CD1c-positive myeloid dendritic cell (primary cell): ENCODE measurements around the gene SLC25A27.
A peak's percentile ranks its signal among the peaks of the same experiment; 100 is the strongest.

Experiments
- DNase-seq: peaks from one replicate; pipeline ENCODE4 v3.0.0-alpha.2; 2016; ENCODE audit errors: extremely low spot score

Gene SLC25A27

DNA sequence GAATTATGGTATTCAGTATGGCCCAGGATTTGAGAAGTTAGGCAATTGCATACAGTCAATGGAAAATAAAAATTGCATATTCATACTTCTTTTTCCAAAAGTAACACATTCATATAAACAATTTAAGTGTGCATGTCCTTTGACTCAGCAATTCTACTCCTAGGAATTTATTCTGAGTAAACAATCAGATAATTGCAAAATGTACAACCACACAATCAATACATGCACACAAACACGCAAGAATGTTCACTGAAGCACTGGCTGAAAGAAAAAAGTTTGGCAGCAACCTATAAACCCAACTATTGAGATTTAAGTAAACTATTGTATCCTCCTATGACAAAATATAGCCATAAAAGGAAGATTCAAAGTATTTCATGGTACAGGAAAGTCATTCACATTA is 1.8 kb upstream of the SLC25A27 start:
- DNase-seq: no peak

DNA sequence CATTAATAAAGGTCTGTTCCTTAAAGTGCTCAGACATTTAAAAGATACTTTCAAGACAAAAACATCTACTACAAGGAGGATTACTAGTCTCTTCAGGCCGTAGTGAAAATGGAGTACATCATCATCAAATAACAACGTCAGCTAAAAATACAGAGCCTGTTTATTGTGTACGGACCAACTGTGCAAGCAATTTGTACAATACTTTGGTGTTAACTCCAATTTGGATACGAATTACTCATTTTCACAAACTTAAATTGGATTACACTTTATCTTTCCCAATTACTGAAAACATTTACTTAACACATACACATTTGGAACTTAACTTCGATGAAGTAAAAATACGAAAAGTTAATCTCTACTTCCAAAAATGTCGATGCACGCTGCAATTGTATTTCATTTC is 959 bp upstream of the SLC25A27 start:
- no peak for DNase-seq

DNA sequence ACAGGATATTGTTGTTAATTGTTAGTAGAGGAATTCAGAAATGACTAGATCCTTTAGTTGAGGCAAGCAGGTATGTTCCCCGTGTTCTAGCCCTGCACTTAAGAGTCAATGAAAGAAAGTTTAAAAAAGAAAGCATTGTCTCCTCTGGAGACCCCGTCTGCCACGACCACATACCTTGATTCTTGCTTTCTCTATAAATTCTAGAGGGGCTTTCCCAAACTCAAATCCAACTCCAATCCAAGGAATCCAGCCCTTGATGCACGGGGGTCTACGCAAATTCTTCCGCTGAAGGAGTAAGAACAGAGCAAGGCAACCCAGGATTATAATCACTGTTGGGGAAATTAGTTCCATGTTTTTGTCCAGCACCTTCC is 558 bp upstream of the SLC25A27 start:
- no peak for DNase-seq

DNA sequence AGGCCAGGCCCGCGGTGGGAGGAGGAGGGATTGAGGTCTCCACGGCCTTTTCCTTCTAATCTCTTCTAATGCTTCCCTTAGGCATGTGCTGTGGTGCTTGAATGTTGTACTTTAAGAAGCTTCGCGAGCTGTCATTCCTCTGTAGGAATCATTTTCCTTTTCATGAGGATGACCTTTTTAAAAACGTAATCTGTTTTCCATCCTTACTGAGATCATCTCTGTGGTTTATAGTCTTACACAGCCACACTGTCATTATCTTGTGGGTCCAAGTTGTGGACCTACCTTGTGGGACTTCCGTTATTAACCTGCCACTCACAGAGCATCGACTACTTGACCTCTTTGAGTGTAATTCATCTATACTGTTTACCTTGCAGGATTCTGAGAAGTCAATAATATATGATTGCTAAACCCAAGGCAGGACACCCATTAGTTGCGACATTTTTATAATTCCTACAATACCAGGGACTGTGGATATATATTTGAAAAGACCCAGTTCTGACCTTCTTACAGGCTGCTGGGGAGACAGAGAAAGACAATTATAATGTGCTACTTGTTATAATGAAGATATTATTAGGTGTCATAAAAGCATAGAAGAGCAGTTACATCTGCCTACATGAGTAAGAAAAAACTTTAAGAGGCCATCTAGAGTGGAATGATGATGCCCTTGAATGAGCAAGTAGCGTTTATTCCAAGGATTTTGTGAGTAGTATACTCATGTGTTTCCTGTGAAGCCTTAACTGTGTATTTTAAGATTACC is 842 bp downstream of the SLC25A27 start:
- DNase-seq: no peak

DNA sequence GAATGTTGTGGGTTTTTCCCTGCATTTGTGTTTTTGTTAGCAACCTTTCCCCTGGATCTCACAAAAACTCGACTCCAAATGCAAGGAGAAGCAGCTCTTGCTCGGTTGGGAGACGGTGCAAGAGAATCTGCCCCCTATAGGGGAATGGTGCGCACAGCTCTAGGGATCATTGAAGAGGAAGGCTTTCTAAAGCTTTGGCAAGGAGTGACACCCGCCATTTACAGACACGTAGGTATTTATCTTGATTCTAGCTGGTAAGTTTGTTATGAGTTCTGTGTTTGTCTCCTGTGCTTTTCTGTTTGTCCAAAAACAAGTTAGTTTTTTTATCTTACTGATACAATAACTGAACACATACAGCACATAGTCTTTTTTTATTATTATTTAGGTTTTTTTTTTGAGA is 3.0 kb downstream of the SLC25A27 start:
- no peak for DNase-seq

DNA sequence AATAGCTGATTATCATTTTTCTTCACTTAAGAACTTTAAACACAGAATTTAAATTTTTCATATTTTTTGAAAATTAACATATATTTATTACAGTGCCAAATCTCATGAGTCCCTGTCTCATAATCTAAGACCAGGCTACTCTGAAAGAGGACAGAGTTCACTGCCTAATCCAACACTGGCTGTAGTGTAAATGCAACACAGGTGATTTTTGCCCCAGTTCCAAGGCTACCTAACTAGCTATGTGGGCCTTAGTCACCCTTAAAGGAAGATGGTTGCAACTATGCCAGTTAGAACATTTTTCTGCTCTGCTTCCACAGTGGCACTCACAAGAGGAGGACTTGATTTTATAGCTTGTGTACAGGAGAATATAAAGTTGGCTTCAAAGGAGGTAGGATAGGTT is 4.9 kb downstream of the SLC25A27 start:
- DNase-seq: no peak

DNA sequence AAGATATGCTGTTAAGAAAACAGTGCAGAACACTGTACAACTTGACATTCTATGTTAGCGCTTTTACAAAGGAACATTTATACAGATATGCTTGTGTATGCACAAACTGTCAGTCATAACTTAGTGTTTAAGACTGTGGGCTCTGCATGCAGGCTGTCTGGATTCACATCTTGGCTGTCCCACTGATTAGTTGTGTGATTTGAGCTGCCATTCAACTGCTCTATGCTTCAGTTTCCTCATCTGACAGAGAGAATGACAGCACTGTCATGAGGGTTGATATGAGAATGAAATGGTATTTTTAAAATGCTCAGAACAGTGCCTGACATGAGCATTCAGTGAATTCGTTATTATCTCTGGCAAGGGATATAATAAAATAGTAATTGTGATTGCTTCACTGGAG is 8.7 kb downstream of the SLC25A27 start:
- DNase-seq: no peak

DNA sequence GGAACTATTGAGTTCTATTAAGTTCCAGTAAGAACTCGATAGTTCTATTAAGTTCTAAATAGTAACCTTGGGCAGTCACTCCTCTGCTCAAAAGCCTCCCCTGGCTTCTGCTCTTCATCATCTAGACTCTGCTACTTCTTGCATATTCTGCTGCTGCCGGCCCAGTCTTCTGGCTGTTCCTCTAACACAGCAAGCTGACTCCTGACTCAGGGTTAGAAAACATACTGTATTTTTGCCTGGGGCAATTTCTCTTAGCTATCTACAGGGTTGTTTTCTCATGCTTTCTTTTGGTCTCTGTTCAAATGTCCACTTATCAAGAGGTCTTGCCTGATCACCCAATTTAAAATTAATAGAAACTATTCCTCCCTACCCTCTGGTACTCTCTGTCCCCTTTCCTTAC is 14.6 kb downstream of the SLC25A27 start:
- no peak for DNase-seq

DNA sequence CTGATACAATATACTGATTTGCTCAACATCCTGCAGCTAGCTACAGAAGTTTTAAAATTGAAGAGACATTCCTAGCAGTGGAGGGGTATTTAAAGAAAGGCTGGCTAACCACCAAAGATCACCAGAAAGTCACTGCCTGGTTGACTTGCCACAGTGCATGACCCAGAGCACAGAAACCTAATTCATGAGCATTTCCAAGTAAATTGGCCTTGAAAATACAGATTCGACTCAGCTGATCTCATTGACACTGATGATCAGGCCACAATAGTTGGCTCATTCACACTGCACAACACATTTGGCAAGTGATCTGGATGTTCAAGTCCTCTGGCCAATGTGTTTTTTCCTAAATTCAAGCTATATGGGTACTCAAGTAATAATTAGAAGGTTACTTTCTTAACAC is 21.6 kb downstream of the SLC25A27 start:
- DNase-seq: no peak

DNA sequence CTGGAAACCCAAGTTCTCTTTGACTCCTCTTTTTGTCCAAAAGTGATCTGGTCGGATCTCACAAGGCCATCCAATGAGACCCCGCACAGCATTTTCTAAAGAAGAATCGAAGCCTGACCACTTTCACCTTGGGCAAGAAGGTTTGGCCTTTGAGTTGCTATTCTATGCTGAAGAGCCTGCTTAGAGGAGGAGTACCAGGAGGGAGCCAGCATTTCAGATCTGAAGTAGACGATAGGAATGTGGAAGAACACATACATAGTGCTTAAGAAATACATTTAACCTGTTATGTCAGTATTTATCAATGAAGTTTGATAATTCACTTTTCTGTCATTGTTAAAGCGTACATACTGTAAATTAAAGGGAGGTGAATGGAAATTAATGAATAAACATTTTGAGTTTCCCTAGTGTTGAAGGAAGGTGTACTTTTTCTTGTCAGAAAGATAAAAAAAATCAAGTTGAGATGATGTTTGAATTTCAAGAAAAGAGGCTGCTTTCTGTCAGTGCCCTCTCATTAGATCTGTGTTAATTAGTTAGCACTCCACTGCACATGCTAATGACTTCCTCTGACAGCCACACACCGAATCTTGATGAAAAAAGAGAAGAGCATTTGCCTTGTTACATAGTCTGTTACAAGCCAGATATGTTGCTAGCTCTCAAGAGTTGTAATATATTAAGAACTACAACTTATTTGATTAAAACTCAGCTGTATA is 24.0 kb downstream of the SLC25A27 start:
- DNase-seq: no peak

DNA sequence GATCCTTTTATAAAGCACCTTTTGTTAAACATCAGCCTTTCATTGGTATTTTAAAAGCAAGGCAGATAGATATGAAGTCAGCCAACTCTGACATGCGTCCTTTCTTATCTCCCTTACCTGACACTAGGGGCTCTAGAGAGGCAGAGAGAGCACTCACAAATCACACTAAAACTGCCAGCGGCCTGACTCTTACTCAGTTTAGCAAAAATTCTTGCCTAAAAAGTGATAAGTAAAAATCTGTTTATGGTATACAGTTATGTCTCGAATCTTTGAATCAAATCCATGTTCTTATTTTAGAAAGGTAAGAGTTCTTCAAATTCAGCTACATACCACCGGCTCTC is 24.5 kb downstream of the SLC25A27 start:
- no peak for DNase-seq

DNA sequence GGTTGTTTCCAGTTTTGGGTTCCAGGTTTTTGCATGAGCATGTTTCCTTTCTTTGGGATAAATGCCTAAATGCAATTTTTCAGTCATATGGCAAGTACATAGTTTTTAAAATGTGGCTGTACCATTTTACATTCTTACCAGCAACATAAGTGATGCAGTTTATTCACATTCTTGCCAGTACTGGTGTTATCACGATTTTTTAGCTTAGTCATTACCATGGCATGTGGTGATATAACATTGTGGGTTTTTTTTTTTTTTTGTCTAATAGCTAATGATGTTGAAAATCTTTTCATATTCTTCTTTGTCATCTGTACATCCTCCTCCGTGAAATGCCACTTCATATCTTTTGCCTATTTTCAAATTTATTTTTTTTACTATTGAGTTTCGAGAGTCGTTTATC is 32.0 kb downstream of the SLC25A27 start:
- no peak for DNase-seq

DNA sequence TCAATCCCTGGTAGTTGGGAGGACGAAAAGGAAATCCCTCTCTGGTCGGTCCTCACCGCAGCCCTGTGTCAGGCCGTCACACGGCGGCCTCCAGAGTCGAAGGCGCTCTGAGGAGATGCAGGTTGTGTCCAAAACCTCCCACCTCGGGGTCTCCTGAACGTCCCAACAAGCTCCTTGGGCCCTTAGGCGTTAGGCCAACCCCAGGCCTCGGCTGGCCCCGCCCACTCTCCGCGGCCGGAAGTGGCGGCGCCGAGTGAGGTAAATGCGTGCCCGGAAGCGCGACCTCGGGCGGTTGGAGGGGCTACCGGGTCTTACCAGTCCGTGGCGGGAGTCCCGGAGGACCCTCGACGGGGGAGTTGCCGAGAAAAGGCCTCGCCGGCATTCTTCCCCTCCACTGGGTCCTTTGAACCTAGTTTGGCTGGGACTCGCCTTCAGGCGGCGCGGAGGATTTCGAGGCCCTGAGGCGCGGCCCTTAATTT is 34.9 kb downstream of the SLC25A27 start, which contains the start of gene TDRD6:
Gene TDRD6 (plus strand): TSS at position 267 of the 479 bp plus-strand sequence. CDS start 244 bp downstream, outside the sequence.
- DNase-seq: no peak

DNA sequence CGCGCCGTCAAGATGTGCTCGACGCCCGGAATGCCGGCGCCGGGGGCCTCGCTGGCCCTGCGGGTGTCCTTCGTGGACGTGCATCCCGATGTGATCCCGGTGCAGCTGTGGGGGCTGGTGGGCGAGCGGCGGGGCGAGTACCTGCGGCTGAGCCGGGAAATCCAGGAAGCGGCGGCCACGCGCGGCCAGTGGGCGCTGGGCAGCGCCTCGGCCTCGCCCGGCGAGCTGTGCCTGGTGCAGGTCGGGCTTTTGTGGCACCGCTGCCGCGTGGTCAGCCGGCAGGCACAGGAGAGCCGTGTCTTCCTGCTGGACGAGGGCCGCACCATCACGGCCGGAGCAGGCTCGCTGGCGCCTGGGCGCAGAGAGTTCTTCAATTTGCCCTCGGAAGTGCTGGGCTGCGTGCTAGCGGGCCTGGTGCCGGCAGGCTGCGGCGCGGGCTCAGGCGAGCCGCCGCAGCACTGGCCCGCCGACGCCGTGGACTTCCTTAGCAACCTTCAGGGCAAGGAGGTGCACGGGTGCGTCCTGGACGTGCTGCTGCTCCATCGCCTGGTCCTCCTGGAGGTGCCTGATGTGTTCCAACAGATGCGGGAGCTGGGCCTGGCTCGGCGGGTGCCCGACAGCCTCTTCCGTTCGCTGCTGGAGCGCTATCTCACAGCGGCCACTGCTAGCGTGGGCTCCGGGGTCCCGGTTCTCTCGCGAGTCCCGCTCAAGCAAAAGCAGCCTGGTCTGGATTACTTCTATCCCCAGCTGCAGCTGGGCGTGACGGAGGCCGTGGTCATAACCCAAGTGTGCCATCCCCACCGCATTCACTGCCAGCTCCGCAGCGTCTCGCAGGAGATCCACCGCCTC is 35.6 kb downstream of the SLC25A27 start:
- no peak for DNase-seq

DNA sequence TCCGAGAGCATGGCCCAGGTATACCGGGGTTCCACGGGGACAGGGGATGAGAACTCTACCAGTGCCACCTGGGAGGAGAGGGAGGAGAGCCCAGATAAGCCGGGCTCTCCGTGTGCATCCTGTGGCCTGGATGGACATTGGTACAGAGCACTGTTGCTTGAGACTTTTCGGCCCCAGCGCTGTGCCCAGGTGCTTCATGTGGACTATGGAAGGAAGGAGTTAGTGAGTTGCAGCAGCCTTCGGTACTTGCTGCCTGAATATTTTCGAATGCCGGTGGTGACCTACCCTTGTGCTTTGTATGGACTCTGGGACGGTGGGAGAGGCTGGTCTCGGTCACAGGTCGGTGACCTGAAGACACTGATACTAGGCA is 36.2 kb downstream of the SLC25A27 start:
- no peak for DNase-seq

DNA sequence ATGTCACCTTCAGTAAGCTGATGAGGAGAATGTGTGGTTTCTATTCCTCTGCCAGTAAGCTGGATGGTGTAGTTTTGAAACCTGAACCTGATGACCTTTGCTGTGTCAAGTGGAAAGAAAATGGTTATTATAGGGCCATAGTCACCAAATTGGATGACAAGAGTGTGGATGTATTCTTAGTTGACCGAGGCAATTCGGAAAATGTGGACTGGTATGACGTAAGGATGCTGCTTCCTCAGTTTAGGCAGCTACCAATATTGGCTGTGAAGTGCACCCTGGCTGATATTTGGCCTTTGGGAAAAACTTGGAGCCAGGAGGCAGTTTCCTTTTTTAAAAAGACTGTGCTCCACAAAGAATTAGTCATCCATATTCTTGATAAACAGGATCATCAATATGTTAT is 36.9 kb downstream of the SLC25A27 start:
- no peak for DNase-seq

DNA sequence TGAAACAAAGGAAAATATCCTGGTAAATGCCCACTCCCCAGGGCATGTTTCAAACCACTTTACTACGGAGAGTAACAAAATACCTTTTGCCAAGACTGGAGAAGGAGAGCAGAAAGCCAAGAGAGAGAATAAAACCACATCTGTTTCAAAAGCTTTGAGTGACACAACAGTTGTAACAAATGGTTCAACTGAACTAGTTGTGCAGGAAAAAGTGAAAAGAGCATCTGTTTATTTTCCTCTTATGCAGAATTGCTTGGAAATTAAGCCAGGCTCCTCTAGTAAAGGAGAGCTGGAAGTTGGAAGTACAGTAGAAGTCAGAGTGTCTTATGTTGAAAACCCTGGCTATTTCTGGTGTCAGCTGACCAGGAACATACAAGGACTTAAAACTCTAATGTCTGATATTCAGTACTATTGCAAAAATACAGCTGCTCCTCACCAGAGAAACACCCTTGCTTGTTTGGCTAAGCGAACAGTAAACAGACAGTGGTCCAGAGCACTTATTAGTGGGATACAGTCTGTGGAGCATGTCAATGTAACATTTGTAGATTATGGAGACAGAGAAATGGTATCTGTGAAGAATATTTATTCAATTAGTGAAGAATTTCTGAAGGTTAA is 37.5 kb downstream of the SLC25A27 start:
- DNase-seq: no peak

DNA sequence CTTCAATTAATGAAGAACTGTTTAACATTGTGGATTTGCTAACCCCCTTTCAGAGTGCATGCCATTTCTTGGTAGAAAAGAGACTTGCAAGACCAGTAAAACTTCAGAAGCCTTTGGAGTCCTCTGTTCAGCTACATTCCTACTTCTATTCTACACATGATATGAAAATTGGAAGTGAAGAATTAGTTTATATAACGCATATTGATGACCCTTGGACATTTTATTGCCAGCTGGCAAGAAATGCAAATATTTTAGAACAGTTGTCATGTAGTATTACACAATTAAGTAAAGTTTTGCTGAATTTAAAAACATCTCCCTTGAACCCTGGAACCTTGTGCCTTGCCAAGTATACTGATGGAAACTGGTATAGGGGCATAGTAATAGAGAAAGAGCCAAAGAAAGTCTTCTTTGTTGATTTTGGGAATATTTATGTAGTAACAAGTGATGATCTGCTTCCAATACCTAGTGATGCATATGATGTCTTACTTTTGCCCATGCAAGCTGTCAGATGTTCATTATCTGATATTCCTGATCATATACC is 38.2 kb downstream of the SLC25A27 start:
- no peak for DNase-seq

DNA sequence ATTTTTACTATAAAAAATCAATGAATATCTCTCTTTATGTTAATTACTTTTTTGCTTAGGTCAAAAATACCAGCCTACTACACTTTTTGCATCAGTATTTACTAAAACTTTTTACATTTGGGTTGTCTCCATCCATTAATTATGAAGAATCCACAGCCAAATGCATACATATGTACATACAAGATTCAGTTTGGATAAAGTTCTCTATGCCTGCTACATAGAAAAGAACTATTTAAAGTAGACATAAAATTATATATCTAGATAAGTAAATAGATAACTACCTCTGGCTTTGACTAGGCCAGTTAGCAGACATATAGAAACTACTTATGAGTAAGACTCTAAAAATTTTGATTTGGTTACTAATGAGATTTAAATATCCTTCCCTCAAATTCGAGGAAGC is 47.2 kb downstream of the SLC25A27 start:
- DNase-seq: no peak

DNA sequence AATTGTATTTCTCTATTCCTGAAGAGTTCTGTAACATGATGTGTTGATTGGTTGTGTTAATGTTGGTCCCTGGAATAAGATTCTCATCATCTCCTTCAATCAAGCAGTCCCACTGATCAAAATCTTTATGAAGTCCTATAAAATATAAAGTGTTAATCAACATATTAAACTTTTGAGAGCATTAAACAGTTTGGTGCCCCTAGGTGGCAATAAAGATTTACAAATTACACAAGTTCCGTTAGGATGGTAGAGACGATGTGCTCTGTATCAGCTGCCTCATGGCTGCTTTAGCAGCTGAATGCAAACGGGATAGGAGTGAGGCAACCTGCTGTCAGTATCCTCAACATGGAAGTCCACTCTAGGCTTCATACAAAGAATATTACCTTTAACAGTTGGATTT is 51.8 kb downstream of the SLC25A27 start:
- peak; percentile 54 for DNase-seq

DNA sequence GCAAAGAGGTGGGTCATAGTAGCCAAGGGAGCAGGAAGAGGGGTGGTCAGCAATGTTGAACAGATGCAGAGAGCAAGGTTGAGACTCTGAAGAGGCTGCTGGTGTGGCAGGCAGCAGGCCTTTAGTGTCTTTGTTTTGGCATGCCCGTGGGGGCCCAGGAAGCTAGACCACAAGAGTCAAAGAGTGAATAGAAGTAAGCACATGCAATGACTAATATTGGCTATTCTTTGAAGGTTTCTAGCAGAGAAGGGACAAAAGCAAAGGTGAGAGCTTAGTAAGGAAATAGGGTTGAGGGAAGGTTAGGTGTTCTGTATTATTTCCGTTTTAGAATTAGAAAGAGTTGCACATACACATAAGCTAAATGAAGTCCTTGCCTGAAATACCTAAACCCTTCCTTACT is 53.7 kb downstream of the SLC25A27 start:
- DNase-seq: no peak

DNA sequence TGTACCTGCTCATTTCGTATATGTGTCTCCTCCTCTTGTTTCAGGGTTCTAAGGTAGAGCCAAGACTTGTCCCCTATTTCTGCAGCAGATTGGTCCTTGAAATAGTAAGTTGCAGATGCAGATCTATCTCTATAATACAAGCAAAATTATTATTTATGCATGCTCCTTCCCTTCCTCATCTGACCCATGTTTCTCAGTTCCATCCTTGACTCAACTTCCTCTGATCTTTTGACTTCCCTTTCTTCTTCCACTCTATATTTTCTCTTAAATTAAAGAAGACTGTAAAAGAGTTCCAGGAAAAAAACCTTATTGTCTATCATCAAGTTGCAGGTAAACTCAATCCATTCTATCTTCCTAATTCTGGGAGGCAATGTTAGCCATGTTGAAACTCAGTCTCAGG is 58.7 kb downstream of the SLC25A27 start:
- peak; percentile 30 for DNase-seq
